Ammon's horn (tissue), 1 donor: Measurements from ENCODE around the gene DOP1A.

Source experiments
- DNase-seq: peaks from one replicate; pipeline ENCODE4 v3.0.0-alpha.2; 2016; ENCODE audit warnings: low spot score

The DOP1A gene

GRCh38 chr6:83198486-83199172 lies 131.2 kb downstream of the DOP1A start:
- no peak for DNase-seq

DNA sequence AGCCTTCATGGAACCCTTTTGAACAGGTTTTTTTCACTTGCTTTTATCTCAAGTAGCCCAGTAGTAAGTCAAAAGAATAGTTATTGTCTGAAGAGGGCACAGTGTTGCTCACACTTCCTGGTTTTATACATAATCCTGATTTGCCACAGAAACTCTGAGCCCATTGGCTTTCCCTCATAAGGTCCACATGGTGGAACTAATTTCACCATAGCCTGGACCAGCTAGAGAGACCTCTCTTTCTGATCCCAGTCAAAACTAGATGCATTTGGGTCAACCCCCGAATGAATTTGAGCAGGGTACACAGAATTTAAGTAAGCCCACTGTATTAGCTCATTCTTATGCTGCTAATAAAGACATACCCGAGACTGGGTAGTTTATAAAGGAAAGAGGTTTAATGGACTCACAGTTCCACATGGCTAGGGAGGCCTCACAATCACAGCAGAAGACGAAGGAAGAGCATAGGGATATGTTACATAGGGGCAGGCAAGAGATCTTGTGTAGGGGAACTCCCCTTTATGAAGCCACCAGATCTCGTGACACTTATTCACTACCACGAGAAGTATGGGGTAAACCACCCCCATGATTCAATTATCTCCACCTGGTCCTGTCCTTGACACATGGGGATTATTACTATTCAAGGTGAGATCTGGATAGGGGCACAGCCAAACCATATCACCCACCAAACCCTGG lies 131.8 kb downstream of the DOP1A start:
- DNase-seq: no peak

- DNase-seq: no peak
Measured at GRCh38 chr6:83199863-83200225, 132.4 kb downstream of the DOP1A start.

- DNase-seq: no peak
Measured at GRCh38 chr6:83202031-83202430, 134.6 kb downstream of the DOP1A start.

DNA sequence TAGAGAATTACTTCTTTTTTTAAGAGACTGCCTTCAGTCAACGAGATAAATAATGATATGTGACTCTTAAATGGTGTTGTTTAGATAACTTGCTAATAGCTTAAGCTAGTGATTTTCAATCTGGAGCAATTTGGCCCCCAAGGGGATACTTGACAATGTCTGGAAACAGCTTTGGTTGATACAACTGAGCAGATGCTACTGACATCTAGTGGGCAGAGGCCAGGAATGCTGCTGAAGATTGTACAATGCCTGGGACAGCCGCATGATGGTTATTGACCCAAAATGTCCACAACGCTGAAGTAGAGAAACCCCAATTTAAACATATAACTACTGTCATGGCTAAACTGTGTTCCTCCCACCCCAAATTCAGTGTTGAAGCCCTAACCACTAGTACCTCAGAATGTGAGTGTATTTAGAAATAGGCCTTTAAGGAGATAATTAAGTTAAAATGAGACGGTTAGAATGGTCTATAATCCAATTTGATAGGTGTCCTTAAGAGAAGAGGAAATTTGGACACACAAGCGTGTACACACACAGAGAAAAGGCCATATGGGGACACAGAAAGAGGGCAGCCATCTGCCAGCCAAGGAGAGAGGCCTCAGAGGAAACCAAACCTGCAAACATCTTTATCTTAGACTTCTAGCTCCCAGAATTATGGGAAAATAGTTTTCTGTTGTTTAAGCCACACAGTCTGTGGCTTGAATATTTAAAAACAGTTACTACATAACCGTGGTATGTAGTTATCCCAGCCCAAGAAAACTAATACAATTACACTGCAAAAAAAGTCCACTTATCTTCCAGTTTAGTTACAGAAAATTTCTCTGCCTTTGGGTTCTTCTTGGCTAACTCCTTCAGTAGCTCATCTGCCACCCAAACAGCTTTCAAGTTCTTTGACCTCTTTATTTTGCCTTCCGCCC lies 147.9 kb downstream of the DOP1A start:
- DNase-seq: peak; percentile 90

GRCh38 chr6:83216806-83217205 lies 149.3 kb downstream of the DOP1A start:
- no peak for DNase-seq
